ENCODE data around the gene BMX. TPM values are rescaled to one million over a fixed set of nuclear protein-coding genes. Genes with fewer than 3 reads are reported as not detected.

Gene BMX
- total and polyA plus RNA-seq, 9 of the 15 experiments (the other 6 are each of a cell fraction or from before 2014, with no cell fraction given): 0.45 to 4.2 (median 1.8) TPM

GRCh38 chrX:15549189-15550012 lies 48.8 kb downstream of the BMX start (continued):
- TF ChIP-seq ZNF318 (IDR thresholded peaks at IDR 0.05; ENCODE audit: borderline replicate concordance in 1 of 2, low read depth in 1 of 2) (no peak), ZNF134 (CRISPR knock-in tag; conservative IDR thresholded peaks at IDR 0.05) (no peak), HNRNPLL (IDR thresholded peaks at IDR 0.05; ENCODE audit: low read depth, low read length, poor library complexity, severe bottlenecking) (no peak), TFAM (CRISPR knock-in tag; conservative IDR thresholded peaks at IDR 0.05) (no peak), ZNF609 (CRISPR knock-in tag; IDR thresholded peaks at IDR 0.05; ENCODE audit: borderline replicate concordance) (no peak), SIRT6 (IDR thresholded peaks at IDR 0.05; ENCODE audit: low read depth, low read length) (no peak), ASH1L (IDR thresholded peaks at IDR 0.05; ENCODE audit: borderline replicate concordance, low read depth, partially characterized antibody) (no peak), PURB (CRISPR knock-in tag; IDR thresholded peaks at IDR 0.05; ENCODE audit: low read depth) (no peak), MAFG (tag; conservative IDR thresholded peaks at IDR 0.05) (0 out of 2 replicates have a peak, but pooled peaks have one; percentile 7), KLF16 (IDR thresholded peaks at IDR 0.05) (peak; percentile 76), KLF6 (CRISPR knock-in tag; IDR thresholded peaks at IDR 0.05; ENCODE audit: borderline replicate concordance) (no peak), ZNF57 (CRISPR knock-in tag; IDR thresholded peaks at IDR 0.05) (no peak), ZNF124 (CRISPR knock-in tag; IDR thresholded peaks at IDR 0.05) (no peak), ZNF41 (CRISPR knock-in tag; conservative IDR thresholded peaks at IDR 0.05) (no peak)
